Measurements from ENCODE around the gene C11orf24. TPM values are rescaled to one million over a fixed set of nuclear protein-coding genes. Genes with fewer than 3 reads are reported as not detected.
A peak's percentile ranks its signal among the peaks of the same experiment; 100 is the strongest.

The C11orf24 gene
- total and polyA plus RNA-seq, 5 donors from 2014 or later, result 6.6 to 11.0 (median 9.1) TPM

GRCh38 chr11:68312117-68312779 is 40.5 kb upstream of the C11orf24 start, which contains the start of gene LRP5:
TSS of gene LRP5 (plus strand) at chr11:68312591. CDS start at chr11:68312715, 124 bp downstream.
- H3K36me3 ChIP-seq (ENCODE audit: control insufficient read depth, insufficient read depth, low read length), result no peaks in the 10 kb centered on the region
- H3K27me3 Mint-ChIP-seq, result peaks cover 35% of the 10 kb centered on the region
- H3K4me3 ChIP-seq (ENCODE audit: low read depth, low read length), result peak within 1 kb of the TSS; percentile 26
- peaks cover 9% of the 10 kb centered on the region for H3K27me3 ChIP-seq (ENCODE audit: control insufficient read depth, insufficient read depth, low read length)
- no peaks in the 10 kb centered on the region for H3K36me3 Mint-ChIP-seq
- ATAC-seq (ENCODE audit: low read depth in 2 of 2) (peak; percentile 16 to 22), DNase-seq (no peak)
- H3K4me1 ChIP-seq (ENCODE audit: control insufficient read depth, insufficient read depth, low read length, poor library complexity, severe bottlenecking), result peaks cover 10% of the 10 kb centered on the region
- no peaks in the 10 kb centered on the region for H3K9me3 ChIP-seq (ENCODE audit: control insufficient read depth in 2 of 2, low read length in 2 of 2)
- H3K4me3 Mint-ChIP-seq, result peak within 1 kb of the TSS; percentile 73 to 93 (median 88)
- H3K9me3 Mint-ChIP-seq, result no peaks in the 10 kb centered on the region
- peak within 1 kb of the TSS in 2 of 3 donors; percentile 74 to 75 for H3K27ac Mint-ChIP-seq
- H3K27ac ChIP-seq (ENCODE audit: insufficient read depth, low read length, poor library complexity, severe bottlenecking), result no peak within 1 kb of the TSS
- H3K4me1 Mint-ChIP-seq, result peaks cover 0 to 25% (median 15%) of the 10 kb centered on the region in 4 donors

DNA sequence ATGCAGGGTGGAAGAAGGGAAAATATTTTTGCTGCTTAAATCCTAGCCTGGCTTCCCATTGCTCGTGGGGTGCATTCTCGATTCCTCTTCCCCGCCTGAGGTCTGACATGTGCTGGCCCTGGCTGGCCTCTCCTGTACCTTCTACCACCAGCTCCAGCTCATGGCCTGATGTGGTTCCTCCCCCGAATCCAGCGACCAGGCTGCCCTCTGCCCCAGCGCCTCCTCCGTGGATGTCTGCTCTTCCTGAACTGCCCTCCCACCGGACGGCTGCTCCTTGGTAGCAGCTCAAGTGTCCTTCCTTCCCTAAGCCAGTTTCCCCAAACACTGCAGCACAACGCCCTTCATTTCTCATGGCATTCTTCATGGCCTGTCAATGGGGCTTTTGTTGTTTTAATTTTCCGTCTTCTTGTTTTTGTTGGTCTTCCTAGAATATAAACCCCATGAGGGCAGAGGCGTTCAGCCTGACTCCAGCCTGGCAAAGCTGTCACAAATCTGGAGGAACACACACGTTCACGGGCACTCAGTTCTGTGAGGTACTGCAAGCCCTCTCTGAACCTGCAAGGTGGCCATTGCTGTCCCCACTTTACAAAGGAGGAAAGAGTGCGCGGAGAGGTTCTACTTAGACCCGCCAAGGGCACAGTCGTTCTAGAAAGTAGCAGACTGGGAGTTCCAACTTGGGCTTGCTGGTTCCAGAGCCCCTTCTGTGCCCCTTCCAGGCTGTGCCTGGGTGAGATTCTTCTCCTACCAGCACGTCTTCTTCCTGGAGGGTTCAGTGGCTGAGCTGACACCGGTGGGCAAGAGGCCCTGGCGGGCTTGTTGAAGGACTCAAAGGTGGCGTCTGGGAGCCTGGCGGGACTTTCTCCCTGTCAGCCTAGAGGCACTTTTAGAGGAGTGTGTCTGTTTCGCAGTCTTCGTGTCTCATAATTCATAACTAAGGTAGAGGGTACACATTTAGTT is 39.7 kb upstream of the C11orf24 start:
- ATAC-seq (ENCODE audit: low read depth in 2 of 2) (no peak), DNase-seq (no peak)
- H3K4me1 ChIP-seq (ENCODE audit: control insufficient read depth, insufficient read depth, low read length, poor library complexity, severe bottlenecking), result peaks cover 10% of the 10 kb centered on the region
- H3K27me3 ChIP-seq (ENCODE audit: control insufficient read depth, insufficient read depth, low read length), result peaks cover 9% of the 10 kb centered on the region
- H3K4me1 Mint-ChIP-seq, result peaks cover 0 to 25% (median 15%) of the 10 kb centered on the region in 4 donors
- peaks cover 31% of the 10 kb centered on the region for H3K27me3 Mint-ChIP-seq
- peak overlapping the region; percentile 10 to 81 (median 72) for H3K4me3 Mint-ChIP-seq
- H3K9me3 Mint-ChIP-seq, result no peaks in the 10 kb centered on the region
- H3K9me3 ChIP-seq (ENCODE audit: control insufficient read depth in 2 of 2, low read length in 2 of 2), result no peaks in the 10 kb centered on the region
- no peak overlapping the region for H3K27ac ChIP-seq (ENCODE audit: insufficient read depth, low read length, poor library complexity, severe bottlenecking)
- no peaks in the 10 kb centered on the region for H3K36me3 ChIP-seq (ENCODE audit: control insufficient read depth, insufficient read depth, low read length)
- no peak overlapping the region for H3K4me3 ChIP-seq (ENCODE audit: low read depth, low read length)
- H3K27ac Mint-ChIP-seq, result peak overlapping the region in 2 of 3 donors; percentile 46 to 74
- H3K36me3 Mint-ChIP-seq, result no peaks in the 10 kb centered on the region

GRCh38 chr11:68309621-68310185 is 37.9 kb upstream of the C11orf24 start:
- no peaks in the 10 kb centered on the region for H3K9me3 ChIP-seq (ENCODE audit: control insufficient read depth in 2 of 2, low read length in 2 of 2)
- ATAC-seq (ENCODE audit: low read depth in 2 of 2) (no peak), DNase-seq (no peak)
- no peaks in the 10 kb centered on the region for H3K36me3 ChIP-seq (ENCODE audit: control insufficient read depth, insufficient read depth, low read length)
- H3K4me1 Mint-ChIP-seq, result peaks cover 0 to 30% (median 17%) of the 10 kb centered on the region in 4 donors
- peak overlapping the region in 2 of 4 donors; percentile 20 to 26 for H3K4me3 Mint-ChIP-seq
- no peak overlapping the region for H3K4me3 ChIP-seq (ENCODE audit: low read depth, low read length)
- no peaks in the 10 kb centered on the region for H3K36me3 Mint-ChIP-seq
- H3K27ac Mint-ChIP-seq, result peak overlapping the region in 1 of 3 donors; percentile 81
- H3K4me1 ChIP-seq (ENCODE audit: control insufficient read depth, insufficient read depth, low read length, poor library complexity, severe bottlenecking), result peaks cover 10% of the 10 kb centered on the region
- H3K9me3 Mint-ChIP-seq, result no peaks in the 10 kb centered on the region
- peaks cover 3% of the 10 kb centered on the region for H3K27me3 ChIP-seq (ENCODE audit: control insufficient read depth, insufficient read depth, low read length)
- no peak overlapping the region for H3K27ac ChIP-seq (ENCODE audit: insufficient read depth, low read length, poor library complexity, severe bottlenecking)
- peaks cover 24% of the 10 kb centered on the region for H3K27me3 Mint-ChIP-seq

DNA sequence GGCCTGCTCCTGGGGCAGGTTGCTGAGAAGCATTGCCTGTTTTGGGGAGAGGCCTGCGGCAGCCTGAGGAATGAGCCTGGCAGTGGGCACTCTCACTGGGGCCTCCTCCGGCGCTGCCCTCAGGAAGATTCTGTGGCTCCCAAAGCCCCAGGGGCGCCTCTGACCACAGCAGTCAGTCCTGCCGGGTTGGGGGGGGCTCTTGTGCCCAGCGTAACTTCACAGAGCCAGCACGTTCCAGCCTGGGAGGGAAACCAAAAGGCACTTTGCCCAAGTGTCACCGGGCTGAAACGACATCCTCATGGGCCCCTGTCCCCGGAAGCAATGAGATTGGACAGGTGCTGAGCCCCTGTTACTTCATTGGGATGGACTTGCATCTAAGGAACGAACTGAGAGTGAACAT is 36.3 kb upstream of the C11orf24 start:
- no peaks in the 10 kb centered on the region for H3K27me3 ChIP-seq (ENCODE audit: control insufficient read depth, insufficient read depth, low read length)
- H3K4me1 Mint-ChIP-seq, result peaks cover 0 to 18% (median 8%) of the 10 kb centered on the region in 4 donors
- no peak for ATAC-seq (ENCODE audit: low read depth in 2 of 2)

GRCh38 chr11:68306636-68307035 is 34.9 kb upstream of the C11orf24 start:
- ATAC-seq (ENCODE audit: low read depth in 2 of 2) (no peak), DNase-seq (no peak)
- no peak overlapping the region for H3K27ac ChIP-seq (ENCODE audit: insufficient read depth, low read length, poor library complexity, severe bottlenecking)
- peaks cover 13% of the 10 kb centered on the region for H3K27me3 Mint-ChIP-seq
- H3K36me3 ChIP-seq (ENCODE audit: control insufficient read depth, insufficient read depth, low read length), result no peaks in the 10 kb centered on the region
- peak overlapping the region in 1 of 3 donors; percentile 58 for H3K27ac Mint-ChIP-seq
- H3K9me3 ChIP-seq (ENCODE audit: control insufficient read depth in 2 of 2, low read length in 2 of 2), result no peaks in the 10 kb centered on the region
- peaks cover 0 to 18% (median 7%) of the 10 kb centered on the region in 4 donors for H3K4me1 Mint-ChIP-seq
- H3K27me3 ChIP-seq (ENCODE audit: control insufficient read depth, insufficient read depth, low read length), result no peaks in the 10 kb centered on the region
- no peaks in the 10 kb centered on the region for H3K9me3 Mint-ChIP-seq
- peak overlapping the region in 1 of 4 donors; percentile 69 for H3K4me3 Mint-ChIP-seq
- H3K4me1 ChIP-seq (ENCODE audit: control insufficient read depth, insufficient read depth, low read length, poor library complexity, severe bottlenecking), result no peaks in the 10 kb centered on the region
- no peaks in the 10 kb centered on the region for H3K36me3 Mint-ChIP-seq
- H3K4me3 ChIP-seq (ENCODE audit: low read depth, low read length), result no peak overlapping the region

More for the DNA sequence above, 36.3 kb upstream of the C11orf24 start:
- Histone ChIP-seq H3K9me3 (ENCODE audit: control insufficient read depth in 2 of 2, low read length in 2 of 2) (no peaks in the 10 kb centered on the region), H3K4me1 (ENCODE audit: control insufficient read depth, insufficient read depth, low read length, poor library complexity, severe bottlenecking) (peaks cover under 1% of the 10 kb centered on the region), H3K36me3 (ENCODE audit: control insufficient read depth, insufficient read depth, low read length) (no peaks in the 10 kb centered on the region), H3K27ac (ENCODE audit: insufficient read depth, low read length, poor library complexity, severe bottlenecking) (no peak overlapping the region), H3K4me3 (ENCODE audit: low read depth, low read length) (no peak overlapping the region)
- DNase-seq, result no peak
- Mint-ChIP-seq H3K4me3 (no peak overlapping the region), H3K27me3 (peaks cover 14% of the 10 kb centered on the region), H3K36me3 (no peaks in the 10 kb centered on the region), H3K27ac (no peak overlapping the region), H3K9me3 (no peaks in the 10 kb centered on the region)

- H3K27ac Mint-ChIP-seq, result peak overlapping the region in 1 of 3 donors; percentile 20
- no peaks in the 10 kb centered on the region for H3K36me3 Mint-ChIP-seq
- no peak overlapping the region for H3K27ac ChIP-seq (ENCODE audit: insufficient read depth, low read length, poor library complexity, severe bottlenecking)
- no peaks in the 10 kb centered on the region for H3K36me3 ChIP-seq (ENCODE audit: control insufficient read depth, insufficient read depth, low read length)
- H3K4me3 Mint-ChIP-seq, result no peak overlapping the region
- H3K27me3 ChIP-seq (ENCODE audit: control insufficient read depth, insufficient read depth, low read length), result no peaks in the 10 kb centered on the region
- DNase-seq (no peak), ATAC-seq (ENCODE audit: low read depth in 2 of 2) (no peak)
- H3K4me1 ChIP-seq (ENCODE audit: control insufficient read depth, insufficient read depth, low read length, poor library complexity, severe bottlenecking), result no peaks in the 10 kb centered on the region
- peaks cover 0 to 9% (median 1%) of the 10 kb centered on the region in 4 donors for H3K4me1 Mint-ChIP-seq
- no peaks in the 10 kb centered on the region for H3K9me3 Mint-ChIP-seq
- H3K27me3 Mint-ChIP-seq, result no peaks in the 10 kb centered on the region
- no peak overlapping the region for H3K4me3 ChIP-seq (ENCODE audit: low read depth, low read length)
- no peaks in the 10 kb centered on the region for H3K9me3 ChIP-seq (ENCODE audit: control insufficient read depth in 2 of 2, low read length in 2 of 2)
These were observed 32.4 kb upstream of the C11orf24 start for GRCh38 chr11:68303982-68304780.

GRCh38 chr11:68303083-68303482 is 31.3 kb upstream of the C11orf24 start:
- Histone ChIP-seq H3K36me3 (ENCODE audit: control insufficient read depth, insufficient read depth, low read length) (no peaks in the 10 kb centered on the region), H3K27me3 (ENCODE audit: control insufficient read depth, insufficient read depth, low read length) (no peaks in the 10 kb centered on the region), H3K9me3 (ENCODE audit: control insufficient read depth in 2 of 2, low read length in 2 of 2) (no peaks in the 10 kb centered on the region), H3K27ac (ENCODE audit: insufficient read depth, low read length, poor library complexity, severe bottlenecking) (no peak overlapping the region), H3K4me1 (ENCODE audit: control insufficient read depth, insufficient read depth, low read length, poor library complexity, severe bottlenecking) (no peaks in the 10 kb centered on the region), H3K4me3 (ENCODE audit: low read depth, low read length) (no peak overlapping the region)
- Mint-ChIP-seq H3K4me1 (peaks cover 0 to 9% (median 1%) of the 10 kb centered on the region in 4 donors), H3K27ac (peak overlapping the region in 1 of 3 donors; percentile 51), H3K9me3 (no peaks in the 10 kb centered on the region), H3K4me3 (no peak overlapping the region), H3K27me3 (no peaks in the 10 kb centered on the region), H3K36me3 (no peaks in the 10 kb centered on the region)
- ATAC-seq (ENCODE audit: low read depth in 2 of 2), result no peak
- DNase-seq, result no peak

All from CD4-positive, CD25-positive, alpha-beta regulatory T cell (primary cell).